GM21825 (cell line): ENCODE data around the gene MAML3.

Experiments
- ATAC-seq: cut with Tn5 transposase; IDR thresholded peaks from one replicate; pipeline ENCODE4 v1.9.1; 2021; ENCODE audit warnings: mild to moderate bottlenecking, moderate library complexity; ENCODE audit not compliant: unreplicated experiment

Gene MAML3

DNA sequence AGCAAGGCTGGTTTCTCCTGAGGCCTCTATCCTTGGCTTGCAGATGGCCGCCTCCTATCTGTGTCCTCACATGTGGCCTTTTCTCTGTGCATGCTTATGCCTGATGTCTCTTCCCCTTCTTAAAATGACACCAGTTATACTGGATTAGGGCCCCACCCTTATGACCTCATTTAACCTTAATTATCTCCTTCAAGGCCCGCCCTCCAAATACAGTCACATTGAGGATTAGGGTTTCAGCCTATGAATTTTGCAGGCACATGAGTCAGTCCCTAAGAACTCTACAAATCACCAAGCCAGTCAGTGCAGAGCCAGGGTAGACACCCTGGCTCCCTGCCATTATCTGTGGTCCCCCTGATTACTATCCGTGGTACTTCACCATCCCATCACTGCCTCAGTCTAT, 51.6 kb downstream of the MAML3 start:
- ATAC-seq: no peak

GRCh38 chr4:140100771-140101170, 53.2 kb downstream of the MAML3 start:
- no peak for ATAC-seq

DNA sequence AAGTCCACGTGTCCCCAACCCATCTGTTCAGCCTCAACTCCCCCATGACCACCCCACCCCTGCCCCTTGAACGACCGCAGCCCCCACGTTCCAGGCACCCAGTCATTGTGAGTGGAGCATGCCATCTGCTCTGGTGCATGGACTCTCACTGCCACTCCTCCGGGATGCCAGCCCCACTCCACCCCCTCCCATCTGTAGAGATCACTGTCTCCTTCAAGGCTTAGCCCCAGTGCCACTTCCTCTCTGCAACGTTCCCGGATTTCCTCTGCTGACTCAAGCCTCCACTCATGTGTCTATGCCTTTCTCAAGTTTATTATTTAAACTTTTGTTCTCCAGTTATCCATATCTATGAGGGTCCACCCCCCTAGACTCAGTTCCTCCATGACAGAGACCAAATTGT, 54.0 kb downstream of the MAML3 start:
- ATAC-seq: no peak

DNA sequence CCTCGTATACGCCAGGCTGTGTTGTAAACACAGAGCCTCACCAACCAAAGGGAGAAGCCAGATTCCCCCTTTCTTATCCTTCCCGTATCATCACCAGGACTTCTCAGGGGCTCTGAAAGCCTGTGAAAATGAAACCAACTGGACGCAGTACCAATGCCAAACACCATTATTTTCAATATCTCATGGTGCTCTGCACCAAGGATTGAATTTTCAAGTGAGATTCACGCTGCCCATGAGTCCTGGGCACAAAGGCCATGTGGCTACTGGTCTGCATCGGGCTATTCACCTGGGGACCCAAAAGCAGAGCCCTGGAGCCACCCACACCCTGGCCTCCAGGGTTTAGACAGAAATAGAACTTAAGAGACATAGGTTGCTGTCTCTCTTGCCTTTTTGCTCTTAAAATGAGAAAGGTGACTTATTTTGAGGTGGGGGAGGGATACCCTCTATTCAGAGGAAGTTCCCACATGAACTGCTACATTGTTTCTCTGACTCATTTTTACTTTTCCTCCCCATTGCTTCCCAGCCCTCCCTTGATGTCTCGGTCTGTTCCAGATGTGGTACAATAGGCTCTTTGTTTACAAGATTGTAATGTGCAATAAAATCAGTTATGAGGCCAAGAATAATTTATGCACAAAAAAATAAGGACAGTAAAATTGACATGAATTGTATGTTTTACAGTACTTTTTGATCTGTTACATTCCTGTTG, 55.4 kb downstream of the MAML3 start:
- no peak for ATAC-seq

GRCh38 chr4:140097572-140097971, 56.4 kb downstream of the MAML3 start:
- no peak for ATAC-seq

GRCh38 chr4:140096921-140097320, 57.1 kb downstream of the MAML3 start:
- no peak for ATAC-seq

DNA sequence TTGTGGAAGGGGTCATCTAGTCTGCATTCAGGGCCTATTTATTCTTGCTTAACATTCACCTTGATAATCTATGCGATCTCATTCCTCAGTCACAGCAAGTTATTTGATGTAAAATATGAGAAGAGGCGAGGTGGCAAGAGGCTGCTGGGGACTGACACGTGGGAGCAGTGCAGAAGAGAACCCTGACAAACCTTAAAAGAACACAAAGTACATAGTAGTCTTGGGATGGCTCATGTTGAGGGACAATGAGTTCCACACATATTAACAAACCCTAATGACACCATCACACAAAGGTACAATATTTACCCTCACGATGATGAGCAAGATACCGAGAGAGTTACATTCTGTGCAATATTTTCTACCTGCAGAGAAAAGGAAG, 57.5 kb downstream of the MAML3 start:
- ATAC-seq: no peak

- ATAC-seq: peak; percentile 42
Observed at GRCh38 chr4:140095694-140096482, 58.1 kb downstream of the MAML3 start.

GRCh38 chr4:140094438-140095420, 59.3 kb downstream of the MAML3 start:
- ATAC-seq: peak; percentile 43

DNA sequence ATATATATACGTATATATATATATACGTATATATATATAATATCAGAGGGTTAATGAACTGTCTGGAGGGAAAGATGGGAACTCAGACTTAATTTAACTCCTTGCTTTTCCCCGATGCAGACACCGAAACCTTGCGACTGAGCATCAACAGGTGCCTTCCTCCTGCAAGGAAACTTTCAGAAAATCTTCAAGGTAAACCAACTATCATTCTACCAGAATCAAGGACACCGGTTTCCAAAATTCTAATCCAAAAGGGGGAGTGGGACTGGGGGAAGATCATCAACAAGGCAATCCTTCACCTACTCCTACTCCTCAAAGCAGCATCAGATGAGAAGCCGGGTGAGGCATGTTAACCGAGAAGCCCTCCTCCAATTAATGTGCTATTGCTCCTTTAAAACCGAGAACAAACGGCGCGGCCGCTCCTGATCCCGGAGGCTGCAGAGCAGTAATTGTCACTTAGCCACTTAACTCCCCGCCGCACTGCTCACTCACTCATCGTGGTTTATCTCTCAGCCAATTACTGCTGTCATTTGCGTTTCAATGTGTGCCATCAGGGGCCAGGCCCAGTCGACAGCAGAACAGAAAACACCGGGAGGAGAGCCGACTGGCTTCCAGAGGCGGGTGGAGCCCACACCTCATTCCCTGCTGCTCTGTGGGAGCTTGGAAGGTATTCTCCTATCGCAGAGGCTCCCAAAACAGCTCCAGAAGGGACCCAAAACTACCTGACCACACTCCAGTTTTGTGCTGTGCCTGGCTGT, 61.7 kb downstream of the MAML3 start:
- no peak for ATAC-seq

GRCh38 chr4:140091305-140091704, 62.7 kb downstream of the MAML3 start:
- ATAC-seq: no peak

- no peak for ATAC-seq
Observed at GRCh38 chr4:140090215-140090731, 63.7 kb downstream of the MAML3 start.

DNA sequence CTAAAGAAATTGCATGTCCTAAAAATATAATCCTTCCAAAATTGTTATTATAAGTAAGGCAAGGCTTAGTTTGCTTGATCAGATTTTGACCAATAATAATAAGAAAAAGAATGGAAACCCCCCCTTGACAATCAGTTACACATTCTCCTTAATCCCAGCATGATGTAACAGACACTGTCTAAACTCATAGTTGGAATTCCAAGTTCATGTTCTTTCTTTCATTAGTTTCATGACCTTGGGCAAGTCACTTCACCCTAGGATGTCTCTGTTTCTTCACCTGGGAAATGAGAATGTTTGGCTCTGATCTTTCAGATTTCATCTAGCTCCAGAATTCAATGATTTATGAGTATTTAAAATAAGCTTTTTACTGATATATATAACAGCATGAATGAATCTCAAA, 64.8 kb downstream of the MAML3 start:
- ATAC-seq: no peak

DNA sequence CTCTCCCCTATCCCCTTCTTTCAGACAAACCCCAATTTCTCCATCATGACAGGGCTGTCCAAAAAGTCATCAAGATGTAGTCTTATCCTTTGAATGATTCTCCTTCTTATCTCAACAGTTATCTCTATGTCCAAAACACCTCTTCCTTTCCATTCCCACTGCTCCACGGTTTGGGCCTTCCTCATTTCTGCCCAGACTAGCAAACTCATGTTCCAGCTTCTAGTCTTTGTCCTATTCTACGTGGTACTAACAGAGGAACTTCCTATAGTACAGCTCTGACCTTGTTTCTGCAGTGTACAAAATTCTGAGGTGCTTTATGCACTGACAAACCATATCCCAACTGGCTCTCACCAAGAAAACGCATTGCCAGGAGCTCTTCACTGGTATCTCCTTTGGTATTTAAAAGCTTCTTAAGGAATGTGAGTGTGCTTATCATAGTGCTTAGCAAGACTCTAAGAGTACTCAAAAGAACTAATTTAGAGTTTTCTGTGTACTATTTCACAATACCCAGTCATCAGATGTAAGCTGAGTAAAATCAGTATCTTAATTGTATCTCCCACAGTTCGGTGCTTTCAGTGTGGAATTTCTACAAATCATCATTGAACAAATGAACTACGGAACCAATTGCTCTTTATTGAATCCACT, 65.5 kb downstream of the MAML3 start:
- no peak for ATAC-seq

GRCh38 chr4:140085881-140086280, 68.1 kb downstream of the MAML3 start:
- no peak for ATAC-seq

- ATAC-seq: no peak
Observed at GRCh38 chr4:140085062-140085622, 68.8 kb downstream of the MAML3 start.

- ATAC-seq: no peak
Observed at GRCh38 chr4:140084385-140084784, 69.6 kb downstream of the MAML3 start.

GRCh38 chr4:140082391-140082755, 71.6 kb downstream of the MAML3 start:
- ATAC-seq: no peak

DNA sequence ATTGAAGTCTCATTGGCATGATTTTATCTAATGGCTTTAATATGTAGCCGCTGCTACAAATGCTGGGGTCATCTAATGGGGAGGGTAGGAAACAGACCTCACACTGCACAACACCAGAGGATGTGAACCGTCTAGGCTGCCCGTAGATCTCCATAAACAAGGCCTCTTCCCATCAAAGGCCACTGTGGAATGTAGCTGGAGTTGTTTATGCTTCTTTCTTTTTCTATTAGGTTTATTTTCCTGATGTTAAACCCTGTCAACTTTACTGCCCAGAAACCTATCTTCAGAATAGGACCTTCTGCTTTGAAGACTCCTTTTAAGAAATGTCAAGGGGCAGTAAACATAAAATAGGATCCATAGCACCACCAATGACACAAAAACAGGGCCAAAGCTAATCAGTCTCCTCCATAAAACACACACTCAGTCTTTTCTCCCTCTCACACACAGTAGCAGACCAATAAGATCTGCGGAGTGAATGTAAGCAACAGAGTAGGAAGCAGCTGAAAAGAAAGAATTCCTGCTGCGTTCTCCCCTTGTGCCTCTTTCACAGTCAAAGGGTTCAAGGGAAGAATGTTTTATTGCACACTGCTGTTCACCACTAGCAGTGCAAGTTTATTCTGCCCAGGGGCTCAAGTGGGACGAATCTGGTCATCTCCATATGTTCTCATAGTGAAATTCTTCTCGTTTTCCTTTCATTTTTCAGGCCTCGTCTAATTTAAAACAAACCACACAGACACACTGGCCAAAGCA, 72.2 kb downstream of the MAML3 start:
- no peak for ATAC-seq
